Activated CD4-positive, alpha-beta T cell treated with anti-CD3 and anti-CD28 coated beads for 4 hours (primary cell): ENCODE measurements around the gene NACC1.
A peak's percentile ranks its signal among the peaks of the same experiment; 100 is the strongest.

Experiments
- DNase-seq, 2 donors: peaks; one replicate each; pipeline ENCODE4 v3.0.0-alpha.2; 2020

The NACC1 gene

GRCh38 chr19:13100841-13101589 is 17.0 kb upstream of the NACC1 start:
- no peak for DNase-seq

GRCh38 chr19:13101590-13102415 is 16.3 kb upstream of the NACC1 start:
- no peak for DNase-seq

GRCh38 chr19:13102416-13102665 is 15.7 kb upstream of the NACC1 start:
- DNase-seq, result no peak

GRCh38 chr19:13102666-13103580 is 15.1 kb upstream of the NACC1 start, which contains the start of gene LYL1:
Gene LYL1 (minus strand): TSS chr19:13102858. CDS start chr19:13101171, 1,687 bp downstream.
- DNase-seq, result peak in 1 of 2 donors; percentile 29

- DNase-seq, result no peak
Observed at GRCh38 chr19:13103581-13104359, 14.3 kb upstream of the NACC1 start.

GRCh38 chr19:13104360-13104847 is 13.7 kb upstream of the NACC1 start:
- peak; percentile 61 to 68 for DNase-seq

GRCh38 chr19:13104848-13105711 is 13.0 kb upstream of the NACC1 start:
- peak in 1 of 2 donors; percentile 25 for DNase-seq

- DNase-seq, result no peak
Observed at GRCh38 chr19:13109361-13110098, 8.5 kb upstream of the NACC1 start.

GRCh38 chr19:13110099-13110610 is 7.9 kb upstream of the NACC1 start:
- no peak for DNase-seq

- no peak for DNase-seq
Observed at GRCh38 chr19:13112555-13112954, 5.5 kb upstream of the NACC1 start.

- DNase-seq, result no peak
Observed at GRCh38 chr19:13115936-13116281, 2.2 kb upstream of the NACC1 start.

GRCh38 chr19:13116282-13117175 is 1.5 kb upstream of the NACC1 start, which contains the start of gene TRMT1:
Gene TRMT1 (minus strand): TSS chr19:13116740. CDS start chr19:13116399, 341 bp downstream.
- DNase-seq, result peak; percentile 90 to 92

- no peak for DNase-seq
Observed at GRCh38 chr19:13117176-13117771, 790 bp upstream of the NACC1 start.

GRCh38 chr19:13118424-13119193 is 545 bp downstream of the NACC1 start:
- peak; percentile 59 to 68 for DNase-seq

- no peak for DNase-seq
Observed at GRCh38 chr19:13119627-13120026, 1.6 kb downstream of the NACC1 start.

GRCh38 chr19:13120031-13120430 is 2.0 kb downstream of the NACC1 start:
- DNase-seq, result no peak

- DNase-seq, result no peak
Observed at GRCh38 chr19:13120817-13121216, 2.8 kb downstream of the NACC1 start.
